CD4-positive, alpha-beta memory T cell (primary cell): Measurements from ENCODE around the gene FHIT. TPM values are rescaled to one million over a fixed set of nuclear protein-coding genes. Genes with fewer than 3 reads are reported as not detected.

Experiments used
- CTCF ChIA-PET: fragments of 350-600 bp; sonication (Branson Sonifier 250); formaldehyde crosslinking; loops from one replicate; lab custom pipeline; 2021; ENCODE audit warnings: inconsistent platforms; ENCODE audit not compliant: partially characterized antibody; lab: Charles Lee
- POLR2A ChIA-PET: fragments of 350-600 bp; sonication (Branson Sonifier 250); formaldehyde crosslinking; loops from one replicate; lab custom pipeline; 2021; ENCODE audit not compliant: partially characterized antibody; lab: Charles Lee
- DNase-seq, 5 donors: peaks; one replicate each; pipeline versions ENCODE4 v3.0.0 to v3.0.0-alpha.2; 2020 to 2022; ENCODE audit warnings: mixed read lengths in 1 of 5
- H3K27ac ChIP-seq: one replicate; pipeline ENCODE4 v1.7.0; 2013; ENCODE audit warnings: low read depth, low read length
- H3K27me3 ChIP-seq: 2 replicates; pipeline ENCODE4 v1.7.0; 2013; ENCODE audit warnings: mild to moderate bottlenecking, low read length, moderate library complexity; ENCODE audit not compliant: insufficient read depth
- H3K36me3 ChIP-seq: 2 replicates; pipeline ENCODE4 v1.7.0; 2013; ENCODE audit warnings: mild to moderate bottlenecking, low read length, moderate library complexity; ENCODE audit not compliant: insufficient read depth
- H3K4me1 ChIP-seq: 2 replicates; pipeline ENCODE4 v1.7.0; 2013; ENCODE audit warnings: mild to moderate bottlenecking, low read length, moderate library complexity; ENCODE audit not compliant: insufficient read depth
- H3K4me3 ChIP-seq, 2 donors: one replicate each; pipeline ENCODE4 v1.7.0; 2013; ENCODE audit warnings: low read length in 2 of 2, mild to moderate bottlenecking in 1 of 2
- H3K9me3 ChIP-seq, 2 donors: one replicate each; pipeline ENCODE4 v1.7.0; 2013; ENCODE audit warnings: low read length in 2 of 2, control low read depth in 1 of 2; ENCODE audit not compliant: control insufficient read depth in 1 of 2
- H3K27ac Mint-ChIP-seq, 7 donors: one replicate each; pipeline ENCODE4 v1.8.0; 2020 to 2021; ENCODE audit warnings: mixed read lengths in 7 of 7, mild to moderate bottlenecking in 6 of 7, inconsistent platforms in 3 of 7, moderate library complexity in 3 of 7
- H3K27me3 Mint-ChIP-seq, 2 donors: one replicate each; pipeline ENCODE4 v1.8.0; 2020 to 2021; ENCODE audit warnings: mixed read lengths in 2 of 2
- H3K36me3 Mint-ChIP-seq, 2 donors: one replicate each; pipeline ENCODE4 v1.8.0; 2020 to 2021; ENCODE audit warnings: mixed read lengths in 2 of 2, inconsistent platforms in 1 of 2, mild to moderate bottlenecking in 1 of 2
- H3K4me1 Mint-ChIP-seq, 4 donors: one replicate each; pipeline ENCODE4 v1.8.0; 2020 to 2021; ENCODE audit warnings: mixed read lengths in 4 of 4, mild to moderate bottlenecking in 1 of 4
- H3K4me3 Mint-ChIP-seq, 8 donors: one replicate each; pipeline ENCODE4 v1.8.0; 2020 to 2021; ENCODE audit warnings: mixed read lengths in 8 of 8, mild to moderate bottlenecking in 7 of 8, moderate library complexity in 6 of 8, inconsistent platforms in 3 of 8
- H3K9me3 Mint-ChIP-seq, 8 donors: one replicate each; pipeline ENCODE4 v1.8.0; 2020 to 2021; ENCODE audit warnings: mixed read lengths in 8 of 8, mild to moderate bottlenecking in 5 of 8, inconsistent platforms in 3 of 8, moderate library complexity in 1 of 8
- intact Hi-C: fragments of 100-400 bp; cut with micrococcal nuclease; formaldehyde crosslinking; loops from one replicate; pipeline ENCODE4 v1.15.1; 2023
- polyA plus RNA-seq, 2 donors: library from polyadenylated mRNA; unstranded; fragments of 300-500 nt; fragmentation: Illumina TruSeq; gene quantifications; one replicate each; pipeline ENCODE4 v1.2.3, GENCODE V29; 2021
- total RNA-seq, 2 experiments: library from RNA; stranded (reverse); gene quantifications; one replicate each; pipeline ENCODE4 v1.2.3, GENCODE V29; 2021

The FHIT gene
- total and polyA plus RNA-seq, 4 experiments from 2014 or later, result 8.5 to 58.7 (median 33.2) TPM

DNA sequence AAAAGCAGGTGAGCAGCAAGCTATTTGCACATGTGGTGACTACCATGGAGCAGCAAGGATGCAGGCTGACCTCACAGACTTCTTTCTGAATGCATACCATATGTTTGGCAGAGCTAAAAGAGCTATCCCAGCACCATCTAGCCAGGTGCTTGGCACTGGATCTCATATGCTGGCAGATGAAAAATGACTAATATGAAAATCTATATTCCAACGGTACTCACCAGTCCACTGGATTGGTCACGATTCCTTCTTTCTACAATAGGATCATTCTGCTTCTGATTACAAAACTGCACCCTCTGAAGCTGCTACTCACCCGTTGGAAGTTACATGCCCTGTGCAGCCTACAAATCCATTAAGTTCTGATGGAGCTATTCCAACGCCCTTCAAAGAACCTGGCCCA is 1487.1 kb downstream of the FHIT start:
- Histone ChIP-seq H3K4me3 (no peak overlapping the region), H3K36me3 (no peaks in the 10 kb centered on the region), H3K4me1 (no peaks in the 10 kb centered on the region), H3K27ac (no peak overlapping the region), H3K9me3 (no peaks in the 10 kb centered on the region), H3K27me3 (no peaks in the 10 kb centered on the region)
- ChIA-PET CTCF (interaction anchor here (0.8 kb wide), 1 partner anchor 13 kb away, joined by 3 read pairs; no protein-coding TSS in a partner anchor), POLR2A (interaction anchor here (1.2 kb wide), 1 partner anchor 10 kb away, joined by 3 read pairs; no protein-coding TSS in a partner anchor)
- Mint-ChIP-seq H3K27me3 (no peaks in the 10 kb centered on the region), H3K4me3 (no peak overlapping the region), H3K36me3 (no peaks in the 10 kb centered on the region), H3K27ac (no peak overlapping the region), H3K4me1 (peaks cover 8 to 27% (median 18%) of the 10 kb centered on the region in 4 donors), H3K9me3 (peaks cover 0 to 3% (median 0%) of the 10 kb centered on the region in 8 donors)
- DNase-seq, result no peak
- intact Hi-C loops, result no loop called here

GRCh38 chr3:59762941-59763340 is 1488.3 kb downstream of the FHIT start:
- no peaks in the 10 kb centered on the region for H3K36me3 ChIP-seq
- no peaks in the 10 kb centered on the region for H3K27me3 ChIP-seq
- no peaks in the 10 kb centered on the region for H3K4me1 ChIP-seq
- peaks cover 0 to 3% (median 0%) of the 10 kb centered on the region in 8 donors for H3K9me3 Mint-ChIP-seq
- no peaks in the 10 kb centered on the region for H3K27me3 Mint-ChIP-seq
- peak overlapping the region in 1 of 8 donors; percentile 2 for H3K4me3 Mint-ChIP-seq
- no peaks in the 10 kb centered on the region for H3K9me3 ChIP-seq
- ChIA-PET CTCF (no interaction called here), POLR2A (interaction anchor here (1.2 kb wide), 1 partner anchor 9 kb away, joined by 3 read pairs; no protein-coding TSS in a partner anchor)
- no peak for DNase-seq
- H3K27ac ChIP-seq, result no peak overlapping the region
- no peak overlapping the region for H3K27ac Mint-ChIP-seq
- peaks cover 12 to 36% (median 22%) of the 10 kb centered on the region in 4 donors for H3K4me1 Mint-ChIP-seq
- no peaks in the 10 kb centered on the region for H3K36me3 Mint-ChIP-seq
- intact Hi-C loops, result no loop called here
- H3K4me3 ChIP-seq, result no peak overlapping the region

- Mint-ChIP-seq H3K9me3 (peaks cover 0 to 3% (median 0%) of the 10 kb centered on the region in 8 donors), H3K4me3 (peak overlapping the region in 1 of 8 donors; percentile 2), H3K27ac (peak overlapping the region in 2 of 7 donors; percentile 24 to 38), H3K36me3 (no peaks in the 10 kb centered on the region), H3K4me1 (peaks cover 18 to 60% (median 36%) of the 10 kb centered on the region in 4 donors), H3K27me3 (no peaks in the 10 kb centered on the region)
- intact Hi-C loops, result no loop called here
- DNase-seq, result no peak
- Histone ChIP-seq H3K27ac (no peak overlapping the region), H3K9me3 (no peaks in the 10 kb centered on the region), H3K36me3 (no peaks in the 10 kb centered on the region), H3K4me1 (peaks cover 1% of the 10 kb centered on the region), H3K27me3 (no peaks in the 10 kb centered on the region), H3K4me3 (no peak overlapping the region)
- ChIA-PET CTCF (no interaction called here), POLR2A (no interaction called here)
Measured at GRCh38 chr3:59759298-59760031, 1491.8 kb downstream of the FHIT start.

GRCh38 chr3:59758672-59759071 is 1492.6 kb downstream of the FHIT start:
- Mint-ChIP-seq H3K27me3 (no peaks in the 10 kb centered on the region), H3K4me1 (peaks cover 23 to 68% (median 42%) of the 10 kb centered on the region in 4 donors), H3K27ac (peak overlapping the region in 2 of 7 donors; percentile 6 to 18), H3K36me3 (no peaks in the 10 kb centered on the region), H3K9me3 (peaks cover 0 to 3% (median 0%) of the 10 kb centered on the region in 8 donors), H3K4me3 (peak overlapping the region in 1 of 8 donors; percentile 12)
- no peak for DNase-seq
- peaks cover 7% of the 10 kb centered on the region for H3K4me1 ChIP-seq
- intact Hi-C loops, result no loop called here
- no peaks in the 10 kb centered on the region for H3K36me3 ChIP-seq
- ChIA-PET CTCF (no interaction called here), POLR2A (no interaction called here)
- H3K27ac ChIP-seq, result no peak overlapping the region
- H3K9me3 ChIP-seq, result no peaks in the 10 kb centered on the region
- no peaks in the 10 kb centered on the region for H3K27me3 ChIP-seq
- no peak overlapping the region for H3K4me3 ChIP-seq

DNA sequence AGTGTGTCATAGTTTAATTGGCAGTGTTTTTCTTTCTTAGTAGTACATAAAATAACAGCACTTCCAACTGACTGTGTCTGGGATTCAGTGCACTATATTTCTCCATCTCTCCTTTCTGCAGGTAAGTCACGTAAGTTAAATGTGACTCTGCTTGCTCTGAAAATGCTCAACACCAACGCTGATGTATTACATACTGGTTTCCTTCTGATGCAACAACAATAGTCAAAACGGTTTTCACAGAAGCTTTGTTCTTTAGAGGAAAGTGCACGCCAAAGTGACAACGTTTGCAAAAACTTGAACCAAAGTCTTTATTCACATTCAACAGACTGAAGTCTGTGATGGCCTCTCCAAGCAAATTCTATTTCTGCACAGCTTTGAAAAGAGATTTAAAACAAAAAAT is 1494.3 kb downstream of the FHIT start:
- Mint-ChIP-seq H3K4me1 (peaks cover 27 to 75% (median 50%) of the 10 kb centered on the region in 4 donors), H3K27ac (no peak overlapping the region)

DNA sequence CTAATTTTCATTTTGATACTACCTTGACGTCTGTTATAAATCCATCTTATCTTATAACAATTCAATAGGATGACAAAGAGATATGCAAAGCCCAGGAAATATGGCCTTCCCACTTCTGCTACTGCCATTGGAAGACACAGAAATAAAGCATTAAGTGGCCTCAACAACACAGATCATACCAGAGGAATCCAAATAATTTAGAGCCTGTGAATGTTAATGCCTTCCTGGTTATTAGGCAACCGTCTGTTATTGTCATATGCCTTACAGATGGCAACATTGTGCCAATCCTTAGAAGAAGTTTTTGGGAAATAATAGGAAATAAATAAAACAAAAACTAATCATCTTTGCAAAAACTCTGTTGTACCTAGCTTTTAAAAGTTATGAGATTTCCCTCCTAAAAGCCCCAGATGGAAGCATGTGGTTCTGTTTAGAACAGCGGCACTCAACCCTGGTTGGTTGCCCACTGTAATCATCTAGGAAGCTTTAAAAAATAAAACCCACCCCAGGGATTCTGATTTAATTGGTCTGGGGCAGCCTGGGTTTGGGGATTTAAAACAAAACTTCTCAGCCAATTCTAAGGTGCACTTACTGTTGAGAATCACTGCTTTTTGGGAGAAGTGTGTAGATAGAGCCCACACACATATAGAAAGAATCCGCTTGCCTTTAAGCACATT is 1496.7 kb downstream of the FHIT start:
- H3K4me3 ChIP-seq, result no peak overlapping the region
- Mint-ChIP-seq H3K27ac (no peak overlapping the region), H3K27me3 (no peaks in the 10 kb centered on the region), H3K4me3 (peak overlapping the region in 1 of 8 donors; percentile 6), H3K9me3 (peaks cover 0 to 8% (median 0%) of the 10 kb centered on the region in 8 donors), H3K36me3 (peaks cover 0 to 5% of the 10 kb centered on the region in 2 donors), H3K4me1 (peaks cover 25 to 61% (median 37%) of the 10 kb centered on the region in 4 donors)
- no peaks in the 10 kb centered on the region for H3K36me3 ChIP-seq
- no peak for DNase-seq
- POLR2A ChIA-PET, result interaction anchor here (1.0 kb wide), 1 partner anchor 9 kb away, joined by 3 read pairs; no protein-coding TSS in a partner anchor
- H3K27me3 ChIP-seq, result no peaks in the 10 kb centered on the region
- intact Hi-C loops, result no loop called here
- no peaks in the 10 kb centered on the region for H3K9me3 ChIP-seq
- H3K27ac ChIP-seq, result no peak overlapping the region
- CTCF ChIA-PET, result no interaction called here
- H3K4me1 ChIP-seq, result peaks cover 7% of the 10 kb centered on the region

More for the DNA sequence above, 1494.3 kb downstream of the FHIT start:
- Histone ChIP-seq H3K9me3 (no peaks in the 10 kb centered on the region), H3K27ac (no peak overlapping the region), H3K27me3 (no peaks in the 10 kb centered on the region), H3K4me1 (peaks cover 7% of the 10 kb centered on the region), H3K36me3 (no peaks in the 10 kb centered on the region), H3K4me3 (no peak overlapping the region)
- peaks cover 0 to 6% (median 0%) of the 10 kb centered on the region in 8 donors for H3K9me3 Mint-ChIP-seq
- intact Hi-C loops, result no loop called here
- H3K4me3 Mint-ChIP-seq, result no peak overlapping the region
- no peaks in the 10 kb centered on the region for H3K27me3 Mint-ChIP-seq
- peaks cover 0 to 3% of the 10 kb centered on the region in 2 donors for H3K36me3 Mint-ChIP-seq
- no peak for DNase-seq
- POLR2A ChIA-PET, result no interaction called here
- CTCF ChIA-PET, result no interaction called here
